Left renal cortex interstitium (tissue), 4 donors: ENCODE results near the gene POLE4. TPM values are rescaled to one million over a fixed set of nuclear protein-coding genes. Genes with fewer than 3 reads are reported as not detected.
A peak's percentile ranks its signal among the peaks of the same experiment; 100 is the strongest.

Experiments
- DNase-seq, 4 donors: peaks; one replicate each; pipeline ENCODE4 v3.0.0-alpha.2; 2013; ENCODE audit warnings: low read depth in 4 of 4, low spot score in 2 of 4, missing footprints in 1 of 4
- polyA plus RNA-seq, 4 donors: library from polyadenylated mRNA; unstranded; fragments of 120-200 nt; gene quantifications; one replicate each; pipeline ENCODE4 v1.2.1, GENCODE V29; 2013; ENCODE audit not compliant: insufficient read length in 4 of 4

POLE4 gene
- polyA plus RNA-seq = 10 to 100 TPM; 36.5 to 60.0 (median 47.4) TPM

- DNase-seq = peak; percentile 59 to 82 (median 77)
Observed at GRCh38 chr2:74958274-74959105, at the start of gene POLE4. POLE4 (plus strand) TSS chr2:74958643; CDS start chr2:74958680, 37 bp downstream.

GRCh38 chr2:74908748-74909444, 49.5 kb upstream of the POLE4 start:
- DNase-seq = no peak

- DNase-seq = no peak
Observed at GRCh38 chr2:74910245-74910644, 48.2 kb upstream of the POLE4 start.

DNA sequence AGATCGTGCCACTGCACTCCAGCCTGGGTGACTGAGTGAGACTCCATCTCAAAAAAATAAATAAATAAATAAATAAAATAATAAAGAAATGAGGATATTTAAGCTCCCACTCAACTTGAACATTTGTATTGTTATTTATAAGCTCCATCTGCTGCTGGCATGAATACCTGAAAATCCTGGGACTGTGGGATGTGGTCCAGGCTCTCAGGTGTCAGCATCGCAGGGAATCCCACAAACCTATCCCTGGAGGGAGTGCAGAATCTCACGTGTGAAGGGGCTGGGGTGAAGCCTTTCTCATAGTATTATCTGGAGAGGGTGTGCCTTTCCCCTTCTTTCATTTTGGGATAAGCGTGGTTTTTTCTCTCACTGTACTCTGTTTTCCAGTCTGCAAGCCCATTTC, 47.4 kb upstream of the POLE4 start:
- DNase-seq = no peak

DNA sequence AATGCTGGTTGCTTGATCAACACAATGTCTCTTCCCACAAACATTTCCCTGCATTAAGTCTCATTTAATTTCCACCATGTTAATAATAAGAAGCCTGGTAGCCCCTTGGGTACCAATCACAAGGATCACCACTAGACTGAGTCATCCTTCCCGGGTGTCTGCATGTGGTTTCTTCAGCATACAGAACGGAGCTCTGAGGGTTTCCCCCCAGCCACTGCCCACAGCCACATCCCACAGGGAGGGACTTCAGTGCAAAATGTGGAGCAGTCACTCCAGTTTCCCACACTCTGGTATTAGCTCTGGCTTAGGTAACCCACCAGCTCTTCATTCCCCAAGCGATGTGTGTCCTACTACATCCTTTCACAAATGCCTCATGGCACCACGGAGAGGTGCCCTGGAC, 42.7 kb upstream of the POLE4 start:
- DNase-seq = no peak

- DNase-seq = no peak
Observed at GRCh38 chr2:74916394-74916793, 42.0 kb upstream of the POLE4 start.

DNA sequence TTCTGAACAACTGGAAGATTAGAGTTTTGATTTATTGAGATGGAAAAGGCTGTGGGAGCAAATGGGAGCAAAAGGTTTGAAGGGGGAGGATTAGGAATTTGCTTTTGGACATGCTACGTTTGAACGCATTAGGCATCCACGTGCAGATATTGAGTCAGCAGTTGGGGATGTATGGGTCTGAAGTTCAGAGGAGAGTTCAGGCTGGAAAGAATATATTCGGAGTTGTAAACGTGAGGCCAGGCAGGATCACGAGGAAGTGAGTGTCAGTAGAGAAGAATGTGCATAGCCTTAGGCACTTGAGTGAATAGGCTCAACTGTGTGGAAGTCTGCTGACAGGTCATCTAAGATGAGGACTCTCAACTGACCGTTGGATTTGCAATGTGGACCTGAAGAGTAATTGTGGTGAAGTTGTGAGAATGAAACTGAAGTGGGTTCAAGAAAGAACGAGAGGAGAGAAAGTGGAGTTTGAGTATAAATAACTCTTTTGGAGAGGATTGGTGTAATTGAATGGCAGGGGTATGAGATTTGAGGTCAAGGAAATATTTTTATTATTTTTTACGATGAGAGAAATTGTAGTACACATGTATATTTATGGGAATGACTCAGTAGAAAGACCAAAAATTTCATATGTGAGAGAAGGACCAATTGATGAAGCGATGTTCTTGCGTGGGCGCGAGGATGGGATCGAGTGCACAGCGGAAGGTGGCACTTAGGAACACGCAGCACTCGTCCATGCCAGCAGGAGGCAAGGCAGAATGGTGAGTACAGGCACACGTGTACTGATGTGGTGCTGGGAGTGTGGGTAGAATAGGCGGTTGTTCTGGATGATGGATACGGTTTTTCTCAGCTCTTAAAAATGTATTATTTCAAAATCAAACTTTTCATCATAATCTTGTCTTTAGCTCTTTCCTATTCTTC, 40.5 kb upstream of the POLE4 start:
- DNase-seq = no peak

DNA sequence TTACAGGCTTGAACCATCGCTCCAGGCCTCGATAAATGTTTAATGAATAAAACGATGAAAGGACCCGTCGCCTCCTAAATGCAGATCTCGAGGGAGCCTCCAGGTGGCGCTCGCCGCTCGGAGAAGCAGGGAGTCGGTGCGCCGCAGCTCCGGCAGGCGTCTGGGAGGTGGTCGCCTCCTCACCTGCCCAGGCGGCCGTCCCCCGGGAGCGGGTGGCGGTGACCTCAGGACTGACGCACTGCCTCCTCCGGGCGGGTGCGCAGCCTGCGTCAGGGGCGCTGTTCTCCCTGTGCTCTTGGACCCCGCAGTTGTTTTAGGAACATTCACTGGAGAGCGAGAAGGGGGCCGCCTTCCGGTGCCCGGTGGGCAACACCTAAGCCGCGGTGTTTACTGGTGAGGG, 38.6 kb upstream of the POLE4 start:
- peak; percentile 4 to 46 (median 20) for DNase-seq

DNA sequence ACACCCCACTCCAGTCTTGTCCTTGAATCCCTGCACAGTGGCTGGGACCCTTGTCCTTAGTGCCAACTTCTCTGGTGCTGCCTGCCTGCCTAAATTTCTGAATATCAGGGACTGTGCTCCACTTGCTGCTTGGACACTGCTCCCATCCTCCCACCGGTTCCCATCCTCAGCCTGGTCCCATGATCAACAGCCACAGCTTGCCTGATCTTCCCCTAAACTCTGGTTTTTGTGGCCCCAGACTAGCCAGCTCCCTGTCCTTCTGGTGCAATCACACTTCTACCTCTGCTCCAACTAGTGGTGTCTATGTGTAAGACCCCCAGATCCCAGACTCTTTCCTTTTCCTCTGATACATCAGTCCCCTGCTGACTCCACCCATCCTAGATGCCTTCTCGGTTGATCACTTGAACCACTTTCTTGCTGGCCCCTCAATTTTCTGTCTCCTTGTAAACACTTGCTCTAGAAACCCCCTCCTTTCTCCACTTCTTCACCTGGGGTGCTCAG, 37.2 kb upstream of the POLE4 start:
- DNase-seq = no peak

DNA sequence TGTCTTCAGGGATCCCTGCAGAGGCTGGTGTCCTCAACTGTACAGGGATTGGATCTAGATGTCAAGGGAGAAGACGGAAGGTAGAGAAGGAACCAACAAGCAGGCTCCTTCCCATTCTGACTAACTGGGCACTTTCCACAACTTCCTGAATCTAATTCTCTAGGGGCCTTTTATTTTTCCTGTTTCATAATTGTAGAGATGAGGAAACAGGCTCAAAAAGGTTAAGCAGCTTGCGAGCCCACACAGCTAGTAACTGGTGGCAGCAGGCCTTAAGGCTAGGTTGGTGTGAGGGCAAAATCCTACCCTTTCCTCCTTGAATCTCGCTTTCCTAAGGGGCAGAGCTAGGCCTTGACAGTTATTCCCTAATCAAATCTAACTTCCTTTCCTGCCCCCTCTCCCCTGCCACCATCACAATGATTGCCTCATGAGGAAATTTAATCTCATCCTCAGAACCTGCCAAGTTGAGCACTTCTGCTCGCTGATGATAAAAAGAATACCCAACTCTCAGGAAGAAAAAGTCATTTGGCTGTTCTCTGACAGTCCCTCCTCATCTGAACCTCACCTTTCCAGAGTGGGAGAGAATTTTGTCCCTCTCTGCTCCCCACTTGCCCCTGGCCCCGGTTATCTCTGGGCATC, 35.7 kb upstream of the POLE4 start:
- no peak for DNase-seq

GRCh38 chr2:74924463-74925265, 33.8 kb upstream of the POLE4 start:
- DNase-seq = no peak

DNA sequence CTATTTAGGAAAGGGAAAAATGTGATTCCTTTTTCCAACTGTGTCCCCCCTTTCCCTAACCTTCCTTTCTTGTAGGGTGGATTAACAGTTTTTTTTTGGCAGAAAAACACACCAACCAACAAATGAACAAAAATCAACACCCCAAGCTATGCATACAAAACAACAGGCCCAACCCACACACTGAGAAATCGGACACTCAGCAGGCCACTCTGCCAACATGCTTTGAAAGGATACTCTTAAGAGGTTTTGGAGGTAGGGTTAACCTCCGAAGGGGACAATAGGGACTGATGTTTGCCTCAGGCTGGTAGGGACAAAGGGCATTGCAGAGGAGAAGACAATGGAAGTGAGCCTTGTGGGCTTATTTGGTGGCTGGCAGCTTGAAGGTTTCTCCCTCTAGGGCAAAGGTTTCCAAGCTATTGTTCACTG, 33.1 kb upstream of the POLE4 start:
- no peak for DNase-seq

DNA sequence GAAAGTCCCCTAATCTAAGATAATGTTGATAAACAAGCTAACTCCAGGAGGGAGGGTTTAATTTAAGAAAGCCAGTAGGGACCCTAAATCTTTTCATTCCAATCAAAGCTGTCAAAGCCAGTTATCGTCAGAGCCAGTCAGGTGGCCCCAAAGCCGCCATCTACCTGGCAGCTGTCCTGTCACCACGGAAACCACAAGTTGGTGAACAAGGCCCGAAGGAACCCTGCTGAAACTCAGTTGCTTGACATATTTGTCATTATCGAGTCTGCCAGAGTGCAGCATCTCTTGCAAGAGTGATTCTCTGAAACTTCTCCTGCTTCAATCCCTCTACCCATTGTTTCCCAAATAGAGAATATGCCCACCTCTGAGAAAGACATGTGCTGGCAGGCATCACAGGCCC, 30.8 kb upstream of the POLE4 start:
- DNase-seq = no peak

GRCh38 chr2:74930811-74931486, 27.5 kb upstream of the POLE4 start:
- no peak for DNase-seq

GRCh38 chr2:74931940-74932339, 26.5 kb upstream of the POLE4 start:
- DNase-seq = no peak

- no peak for DNase-seq
Observed at GRCh38 chr2:74935975-74936391, 22.5 kb upstream of the POLE4 start.

DNA sequence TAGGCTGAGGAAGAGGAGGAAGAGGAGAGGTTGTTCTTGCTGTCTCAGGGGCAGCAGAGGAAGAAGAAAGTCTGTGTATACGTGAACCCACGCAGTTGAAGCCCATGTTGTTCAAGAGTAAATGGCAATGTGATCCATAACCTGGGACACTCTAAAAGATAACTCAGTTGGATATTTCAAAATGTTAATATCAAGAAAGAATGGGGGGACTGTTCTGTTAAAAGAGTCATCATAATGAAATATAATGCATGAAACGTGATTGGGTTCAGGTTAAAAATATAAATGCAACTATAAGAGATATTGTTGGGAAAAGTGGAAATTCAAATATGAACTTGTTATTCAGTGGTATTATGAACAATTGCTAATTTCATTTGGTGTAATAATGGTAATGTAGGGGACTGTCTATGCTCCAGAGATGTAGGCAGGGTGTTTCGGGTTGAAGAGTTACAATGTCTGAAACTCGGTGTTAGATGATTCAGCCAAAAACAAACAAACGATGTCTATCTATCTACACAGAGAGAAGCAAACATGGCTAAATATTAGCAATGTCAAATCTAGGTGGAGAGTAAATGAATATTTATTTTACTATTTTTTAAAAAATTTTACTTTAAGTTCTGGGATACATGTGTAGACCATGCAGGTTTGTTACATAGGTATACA, 21.1 kb upstream of the POLE4 start:
- DNase-seq = no peak

DNA sequence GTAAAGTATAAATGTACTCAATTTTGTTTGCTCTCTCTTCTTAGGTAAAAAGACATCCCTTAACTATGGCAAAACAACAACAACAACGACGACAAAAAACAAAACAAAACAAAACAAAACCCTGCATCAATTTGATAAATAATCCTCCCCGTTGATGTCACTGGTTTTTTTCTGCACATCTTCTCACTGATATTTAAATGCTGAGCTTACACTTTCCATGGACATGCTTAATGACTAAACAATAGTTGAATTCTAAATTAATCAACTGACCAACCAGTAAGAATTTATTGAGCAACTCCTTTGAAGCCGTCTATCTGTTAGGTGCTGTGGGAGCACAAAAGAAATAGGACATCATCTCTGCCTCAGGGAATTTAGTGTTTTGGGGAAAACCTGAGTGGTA, 20.2 kb upstream of the POLE4 start:
- no peak for DNase-seq
